Left forelimb (tissue), 1 donor: ENCODE data around the gene SPATA46.
A peak's percentile ranks its signal among the peaks of the same experiment; 100 is the strongest.

Experiments
- DNase-seq: peaks from one replicate; pipeline ENCODE4 v3.0.0-alpha.2; 2018; ENCODE audit warnings: low spot score

SPATA46 gene

GRCh38 chr1:162390396-162391185, 13.9 kb upstream of the SPATA46 start:
- no peak for DNase-seq

- DNase-seq, result no peak
These were observed 13.3 kb upstream of the SPATA46 start for GRCh38 chr1:162389971-162390370.

- no peak for DNase-seq
These were observed 12.6 kb upstream of the SPATA46 start for GRCh38 chr1:162389021-162389818.

- DNase-seq, result no peak
These were observed 12.0 kb upstream of the SPATA46 start for GRCh38 chr1:162388615-162389014.

- DNase-seq, result no peak
These were observed 11.5 kb upstream of the SPATA46 start for GRCh38 chr1:162388083-162388594.

GRCh38 chr1:162387226-162388082, 10.8 kb upstream of the SPATA46 start:
- no peak for DNase-seq

- DNase-seq, result no peak
These were observed 9.9 kb upstream of the SPATA46 start for GRCh38 chr1:162386292-162387225.

GRCh38 chr1:162385702-162386101, 9.0 kb upstream of the SPATA46 start:
- DNase-seq, result no peak

- no peak for DNase-seq
These were observed 8.6 kb upstream of the SPATA46 start for GRCh38 chr1:162385280-162385623.

- no peak for DNase-seq
These were observed 8.1 kb upstream of the SPATA46 start for GRCh38 chr1:162384601-162385279.

GRCh38 chr1:162384116-162384515, 7.5 kb upstream of the SPATA46 start:
- peak; percentile 58 for DNase-seq

GRCh38 chr1:162383516-162383915, 6.9 kb upstream of the SPATA46 start:
- no peak for DNase-seq

GRCh38 chr1:162383091-162383490, 6.4 kb upstream of the SPATA46 start:
- DNase-seq, result no peak

GRCh38 chr1:162381941-162382750, 5.5 kb upstream of the SPATA46 start:
- no peak for DNase-seq

GRCh38 chr1:162381383-162381782, 4.7 kb upstream of the SPATA46 start, which contains the start of gene C1orf226:
TSS of gene C1orf226 (plus strand) at chr1:162381728. CDS start at chr1:162381902, 174 bp downstream.
- no peak for DNase-seq

GRCh38 chr1:162380061-162380846, 3.6 kb upstream of the SPATA46 start:
- no peak for DNase-seq

GRCh38 chr1:162375463-162375862, 1.2 kb downstream of the SPATA46 start:
- no peak for DNase-seq

GRCh38 chr1:162374406-162374805, 2.2 kb downstream of the SPATA46 start:
- DNase-seq, result no peak
